Upper lobe of left lung (tissue), 4 donors: ENCODE results near the gene DTNB.

Experiments used
- CTCF ChIP-seq, 6 experiments: fragments of 450-650 bp in 4 of 6; fragments of 200-600 bp in 2 of 6; sonication (generic) in 2 of 6; IDR thresholded peaks; one replicate each; pipeline ENCODE4 v1.5.1; 2016 to 2019; ENCODE audit warnings: antibody characterized with exemption in 6 of 6
- POLR2A ChIP-seq, 4 donors: fragments of 450-650 bp; IDR thresholded peaks; one replicate each; pipeline ENCODE4 v1.5.1; 2016 to 2017; ENCODE audit warnings: antibody characterized with exemption in 4 of 4, mild to moderate bottlenecking in 2 of 4

GRCh38 chr2:25479761-25480160 is 193.6 kb downstream of the DTNB start:
- TF ChIP-seq POLR2A (IDR thresholded peaks at IDR 0.05) (no peak), CTCF (IDR thresholded peaks at IDR 0.05) (no peak)
